ENCODE data around the gene KCTD13.
"Not testable (repeated sequence)": the region's sequence is repeated elsewhere in the genome, so short reads cannot be mapped to it uniquely, and the experiment has no call there.

The KCTD13 gene

GRCh38 chr16:29961127-29961478 lies 35.1 kb upstream of the KCTD13 start:
- WGBS (ENCODE audit: insufficient coverage), result 84% methylated on average over 7 of the region's 10 CpGs
- Histone ChIP-seq H3K9me3 (ENCODE audit: control extremely low read depth in 1 of 5, control insufficient read depth in 4 of 5, insufficient read depth in 2 of 5, low read depth in 1 of 5, low read length in 4 of 5) (no peaks in the 10 kb centered on the region), H3K4me3 (ENCODE audit: control insufficient read depth in 1 of 7, extremely low read depth in 1 of 7, insufficient read depth in 4 of 7, low read depth in 2 of 7, low read length in 6 of 7) (peak overlapping the region; percentile 62 to 91 (median 82)), H3K4me1 (ENCODE audit: control extremely low read depth in 1 of 4, control insufficient read depth in 4 of 4, insufficient read depth in 4 of 4, low read length in 3 of 4) (peaks cover 7 to 19% (median 15%) of the 10 kb centered on the region in 4 experiments), H3K27ac (ENCODE audit: insufficient read depth in 1 of 2, low read depth in 1 of 2, low read length in 2 of 2, poor library complexity in 1 of 2, severe bottlenecking in 2 of 2) (peak overlapping the region in 1 of 2 experiments; percentile 82), H3K27me3 (replicated peaks in 2 of 5; ENCODE audit: control insufficient read depth in 4 of 5, insufficient read depth in 5 of 5, low read length in 4 of 5) (no peaks in the 10 kb centered on the region), H3K36me3 (ENCODE audit: control insufficient read depth in 4 of 4, insufficient read depth in 4 of 4, low read length in 3 of 4) (peaks cover 0 to 2% (median 0%) of the 10 kb centered on the region in 4 experiments)
- peak in 1 of 3 donors; percentile 15 for DNase-seq
- CTCF ChIA-PET, result interaction anchor here (0.8 to 2.2 kb wide), 10 partner anchors 10 to 285 kb away, joined by 3 to 12 read pairs (median 4); partner anchors contain the start of gene KCTD13
- POLR2A ChIA-PET, result interaction anchor here (1.2 kb wide), 1 partner anchor 12 kb away, joined by 6 read pairs; the partner anchor contains the start of gene TAOK2

- POLR2A ChIA-PET; H3K27me3 ChIP-seq (replicated peaks in 2 of 5; ENCODE audit: control insufficient read depth in 4 of 5, insufficient read depth in 5 of 5, low read length in 4 of 5); H3K4me3 ChIP-seq (ENCODE audit: control insufficient read depth in 1 of 7, extremely low read depth in 1 of 7, insufficient read depth in 4 of 7, low read depth in 2 of 7, low read length in 6 of 7); DNase-seq; H3K27ac ChIP-seq (ENCODE audit: insufficient read depth in 1 of 2, low read depth in 1 of 2, low read length in 2 of 2, poor library complexity in 1 of 2, severe bottlenecking in 2 of 2); H3K9me3 ChIP-seq (ENCODE audit: control extremely low read depth in 1 of 5, control insufficient read depth in 4 of 5, insufficient read depth in 2 of 5, low read depth in 1 of 5, low read length in 4 of 5); H3K36me3 ChIP-seq (ENCODE audit: control insufficient read depth in 4 of 4, insufficient read depth in 4 of 4, low read length in 3 of 4): not testable (repeated sequence)
- peaks cover 7 to 19% (median 15%) of the 10 kb centered on the region in 4 experiments for H3K4me1 ChIP-seq (ENCODE audit: control extremely low read depth in 1 of 4, control insufficient read depth in 4 of 4, insufficient read depth in 4 of 4, low read length in 3 of 4)
- CTCF ChIA-PET, result interaction anchor here (2.2 kb wide), 1 partner anchor 12 kb away, joined by 4 read pairs; no protein-coding TSS in a partner anchor
- 78% methylated on average over 2 of the region's 4 CpGs for WGBS (ENCODE audit: insufficient coverage)
Observed at GRCh38 chr16:29959821-29960220, 33.8 kb upstream of the KCTD13 start.

GRCh38 chr16:29959293-29959692 lies 33.3 kb upstream of the KCTD13 start:
- Histone ChIP-seq H3K27me3 (replicated peaks in 2 of 5; ENCODE audit: control insufficient read depth in 4 of 5, insufficient read depth in 5 of 5, low read length in 4 of 5) (no peaks in the 10 kb centered on the region), H3K27ac (ENCODE audit: insufficient read depth in 1 of 2, low read depth in 1 of 2, low read length in 2 of 2, poor library complexity in 1 of 2, severe bottlenecking in 2 of 2) (no peak overlapping the region), H3K4me1 (ENCODE audit: control extremely low read depth in 1 of 4, control insufficient read depth in 4 of 4, insufficient read depth in 4 of 4, low read length in 3 of 4) (peaks cover 7 to 19% (median 15%) of the 10 kb centered on the region in 4 experiments), H3K9me3 (ENCODE audit: control extremely low read depth in 1 of 5, control insufficient read depth in 4 of 5, insufficient read depth in 2 of 5, low read depth in 1 of 5, low read length in 4 of 5) (no peaks in the 10 kb centered on the region), H3K4me3 (ENCODE audit: control insufficient read depth in 1 of 7, extremely low read depth in 1 of 7, insufficient read depth in 4 of 7, low read depth in 2 of 7, low read length in 6 of 7) (no peak overlapping the region), H3K36me3 (ENCODE audit: control insufficient read depth in 4 of 4, insufficient read depth in 4 of 4, low read length in 3 of 4) (no peaks in the 10 kb centered on the region)
- POLR2A ChIA-PET, result no interaction called here
- CTCF ChIA-PET, result interaction anchor here (2.2 kb wide), 1 partner anchor 11 kb away, joined by 4 read pairs; no protein-coding TSS in a partner anchor
- peak in 1 of 3 donors; percentile 13 for DNase-seq
- 97% methylated on average over 3 of the region's 9 CpGs for WGBS (ENCODE audit: insufficient coverage)

- CTCF ChIA-PET, result interaction anchor here (2.2 kb wide), 1 partner anchor 11 kb away, joined by 4 read pairs; no protein-coding TSS in a partner anchor
- no peaks in the 10 kb centered on the region for H3K36me3 ChIP-seq (ENCODE audit: control insufficient read depth in 4 of 4, insufficient read depth in 4 of 4, low read length in 3 of 4)
- peaks cover 7 to 19% (median 15%) of the 10 kb centered on the region in 4 experiments for H3K4me1 ChIP-seq (ENCODE audit: control extremely low read depth in 1 of 4, control insufficient read depth in 4 of 4, insufficient read depth in 4 of 4, low read length in 3 of 4)
- POLR2A ChIA-PET, result no interaction called here
- DNase-seq, result no peak
- WGBS (ENCODE audit: insufficient coverage), result 96% methylated on average over 3 of the region's 5 CpGs
- no peaks in the 10 kb centered on the region for H3K9me3 ChIP-seq (ENCODE audit: control extremely low read depth in 1 of 5, control insufficient read depth in 4 of 5, insufficient read depth in 2 of 5, low read depth in 1 of 5, low read length in 4 of 5)
- no peak overlapping the region for H3K27ac ChIP-seq (ENCODE audit: insufficient read depth in 1 of 2, low read depth in 1 of 2, low read length in 2 of 2, poor library complexity in 1 of 2, severe bottlenecking in 2 of 2)
- H3K4me3 ChIP-seq (ENCODE audit: control insufficient read depth in 1 of 7, extremely low read depth in 1 of 7, insufficient read depth in 4 of 7, low read depth in 2 of 7, low read length in 6 of 7), result no peak overlapping the region
- no peaks in the 10 kb centered on the region for H3K27me3 ChIP-seq (replicated peaks in 2 of 5; ENCODE audit: control insufficient read depth in 4 of 5, insufficient read depth in 5 of 5, low read length in 4 of 5)
Observed at GRCh38 chr16:29958756-29959155, 32.7 kb upstream of the KCTD13 start.

GRCh38 chr16:29951625-29952365 lies 25.8 kb upstream of the KCTD13 start:
- H3K4me1 ChIP-seq (ENCODE audit: control extremely low read depth in 1 of 4, control insufficient read depth in 4 of 4, insufficient read depth in 4 of 4, low read length in 3 of 4), result no peaks in the 10 kb centered on the region
- ChIA-PET CTCF (interaction anchor here (1.4 kb wide), 1 partner anchor 9 kb away, joined by 4 read pairs; no protein-coding TSS in a partner anchor), POLR2A (interaction anchor here (0.8 kb wide), 1 partner anchor 26 kb away, joined by 3 read pairs; the partner anchor contains the start of gene KCTD13)
- DNase-seq, result no peak
- no peaks in the 10 kb centered on the region for H3K36me3 ChIP-seq (ENCODE audit: control insufficient read depth in 4 of 4, insufficient read depth in 4 of 4, low read length in 3 of 4)
- no peak overlapping the region for H3K4me3 ChIP-seq (ENCODE audit: control insufficient read depth in 1 of 7, extremely low read depth in 1 of 7, insufficient read depth in 4 of 7, low read depth in 2 of 7, low read length in 6 of 7)
- H3K9me3 ChIP-seq (ENCODE audit: control extremely low read depth in 1 of 5, control insufficient read depth in 4 of 5, insufficient read depth in 2 of 5, low read depth in 1 of 5, low read length in 4 of 5), result peaks cover 0 to 3% (median 0%) of the 10 kb centered on the region in 5 experiments
- H3K27me3 ChIP-seq (replicated peaks in 2 of 5; ENCODE audit: control insufficient read depth in 4 of 5, insufficient read depth in 5 of 5, low read length in 4 of 5), result no peaks in the 10 kb centered on the region
- WGBS (ENCODE audit: insufficient coverage), result 98% methylated on average over 8 of the region's 8 CpGs
- no peak overlapping the region for H3K27ac ChIP-seq (ENCODE audit: insufficient read depth in 1 of 2, low read depth in 1 of 2, low read length in 2 of 2, poor library complexity in 1 of 2, severe bottlenecking in 2 of 2)

GRCh38 chr16:29950806-29951461 lies 24.9 kb upstream of the KCTD13 start:
- WGBS (ENCODE audit: insufficient coverage), result 91% methylated on average over 3 of the region's 4 CpGs
- H3K9me3 ChIP-seq (ENCODE audit: control extremely low read depth in 1 of 5, control insufficient read depth in 4 of 5, insufficient read depth in 2 of 5, low read depth in 1 of 5, low read length in 4 of 5), result peaks cover 0 to 3% (median 0%) of the 10 kb centered on the region in 5 experiments
- POLR2A ChIA-PET, result interaction anchor here (0.8 kb wide), 1 partner anchor 25 kb away, joined by 3 read pairs; the partner anchor contains the start of gene KCTD13
- H3K27me3 ChIP-seq (replicated peaks in 2 of 5; ENCODE audit: control insufficient read depth in 4 of 5, insufficient read depth in 5 of 5, low read length in 4 of 5), result no peaks in the 10 kb centered on the region
- no peak overlapping the region for H3K27ac ChIP-seq (ENCODE audit: insufficient read depth in 1 of 2, low read depth in 1 of 2, low read length in 2 of 2, poor library complexity in 1 of 2, severe bottlenecking in 2 of 2)
- no peak overlapping the region for H3K4me3 ChIP-seq (ENCODE audit: control insufficient read depth in 1 of 7, extremely low read depth in 1 of 7, insufficient read depth in 4 of 7, low read depth in 2 of 7, low read length in 6 of 7)
- no peaks in the 10 kb centered on the region for H3K36me3 ChIP-seq (ENCODE audit: control insufficient read depth in 4 of 4, insufficient read depth in 4 of 4, low read length in 3 of 4)
- no peaks in the 10 kb centered on the region for H3K4me1 ChIP-seq (ENCODE audit: control extremely low read depth in 1 of 4, control insufficient read depth in 4 of 4, insufficient read depth in 4 of 4, low read length in 3 of 4)
- CTCF ChIA-PET, result interaction anchor here (1.1 to 1.4 kb wide), 2 partner anchors 10 to 20 kb away, joined by 3 to 4 read pairs; no protein-coding TSS in a partner anchor
- no peak for DNase-seq

Data from common myeloid progenitor, CD34-positive (primary cell).